ENCODE measurements around the gene KCNQ1.

The KCNQ1 gene

GRCh38 chr11:2738551-2739431 is 294.0 kb downstream of the KCNQ1 start:
- in situ Hi-C loops (cut with MboI; ENCODE audit: low sequenced_read_pairs), result no loop called here

- in situ Hi-C loops (cut with MboI; ENCODE audit: low sequenced_read_pairs), result no loop called here
Observed at GRCh38 chr11:2739531-2740274, 294.9 kb downstream of the KCNQ1 start.

- in situ Hi-C loops (cut with MboI; ENCODE audit: low sequenced_read_pairs), result no loop called here
Observed at GRCh38 chr11:2740275-2740940, 295.6 kb downstream of the KCNQ1 start.

GRCh38 chr11:2741006-2741376 is 296.2 kb downstream of the KCNQ1 start:
- in situ Hi-C loops (cut with MboI; ENCODE audit: low sequenced_read_pairs), result no loop called here

GRCh38 chr11:2741377-2742131 is 296.7 kb downstream of the KCNQ1 start:
- in situ Hi-C loops (cut with MboI; ENCODE audit: low sequenced_read_pairs), result no loop called here

GRCh38 chr11:2742201-2742600 is 297.4 kb downstream of the KCNQ1 start:
- in situ Hi-C loops (cut with MboI; ENCODE audit: low sequenced_read_pairs), result no loop called here

GRCh38 chr11:2742611-2743426 is 298.0 kb downstream of the KCNQ1 start:
- in situ Hi-C loops (cut with MboI; ENCODE audit: low sequenced_read_pairs), result no loop called here

- in situ Hi-C loops (cut with MboI; ENCODE audit: low sequenced_read_pairs), result no loop called here
Observed at GRCh38 chr11:2743427-2744110, 298.8 kb downstream of the KCNQ1 start.

GRCh38 chr11:2744166-2744565 is 299.4 kb downstream of the KCNQ1 start:
- in situ Hi-C loops (cut with MboI; ENCODE audit: low sequenced_read_pairs), result no loop called here

- in situ Hi-C loops (cut with MboI; ENCODE audit: low sequenced_read_pairs), result no loop called here
Observed at GRCh38 chr11:2745511-2745910, 300.7 kb downstream of the KCNQ1 start.

GRCh38 chr11:2746401-2747247 is 301.8 kb downstream of the KCNQ1 start:
- in situ Hi-C loops (cut with MboI; ENCODE audit: low sequenced_read_pairs), result no loop called here

- in situ Hi-C loops (cut with MboI; ENCODE audit: low sequenced_read_pairs), result no loop called here
Observed at GRCh38 chr11:2747248-2748027, 302.6 kb downstream of the KCNQ1 start.

- in situ Hi-C loops (cut with MboI; ENCODE audit: low sequenced_read_pairs), result no loop called here
Observed at GRCh38 chr11:2748061-2748813, 303.4 kb downstream of the KCNQ1 start.

GRCh38 chr11:2748814-2749554 is 304.2 kb downstream of the KCNQ1 start:
- in situ Hi-C loops (cut with MboI; ENCODE audit: low sequenced_read_pairs), result no loop called here

GRCh38 chr11:2750101-2750681 is 305.4 kb downstream of the KCNQ1 start:
- in situ Hi-C loops (cut with MboI; ENCODE audit: low sequenced_read_pairs), result no loop called here

Data from hTERT RPE-1 (cell line).